Measurements from ENCODE around the gene RNASE9. TPM values are rescaled to one million over a fixed set of nuclear protein-coding genes. Genes with fewer than 3 reads are reported as not detected.

The RNASE9 gene
- total and polyA plus RNA-seq, 2 of the 4 experiments (the other 2 are of a cell fraction), result not detected

GRCh38 chr14:20608383-20609110 lies 47.7 kb upstream of the RNASE9 start:
- no peak overlapping the region for H2BK5ac ChIP-seq (ENCODE audit: low read depth, low read length, poor library complexity, severe bottlenecking)
- no peak overlapping the region for H3K27ac ChIP-seq (ENCODE audit: insufficient read depth, low read length)
- H2AFZ ChIP-seq (replicated peaks; ENCODE audit: low read length, poor library complexity), result no peak overlapping the region
- POLR2A ChIA-PET (ENCODE audit: unreplicated experiment), result no interaction called here
- H3K4ac ChIP-seq (ENCODE audit: low read depth, low read length), result no peak overlapping the region
- H3K14ac ChIP-seq (replicated peaks; ENCODE audit: low read depth, low read length), result no peak overlapping the region
- ATAC-seq (ENCODE audit: low read depth) (no peak), DNase-seq (no peak)
- H3K36me3 ChIP-seq (ENCODE audit: control insufficient read depth, insufficient read depth, low read length), result no peaks in the 10 kb centered on the region
- H3K4me1 ChIP-seq (ENCODE audit: control insufficient read depth, insufficient read depth, low read length), result no peaks in the 10 kb centered on the region
- no peak overlapping the region for H2AK5ac ChIP-seq (ENCODE audit: low read depth, low read length)
- no CpG with 5 or more reads among the region's 7 CpGs for WGBS, 2 experiments (ENCODE audit: extremely low coverage in 2 of 2, insufficient read length in 1 of 2)
- H3K4me3 ChIP-seq (ENCODE audit: insufficient read depth, low read depth, low read length), result no peak overlapping the region
- H4K5ac ChIP-seq (ENCODE audit: low read depth, low read length), result no peak overlapping the region
- no peak overlapping the region for H2BK20ac ChIP-seq (ENCODE audit: low read depth, low read length)
- peaks cover 11% of the 10 kb centered on the region for H4K20me1 ChIP-seq (ENCODE audit: insufficient read depth, low read length)
- dilution Hi-C loops (cut with HindIII; ENCODE audit: low sequenced_read_pairs, unreplicated experiment) (no loop called here), in situ Hi-C loops (cut with MboI; ENCODE audit: low sequenced_read_pairs) (no loop called here), intact Hi-C loops (cut with micrococcal nuclease) (loop anchor here (1.0 to 2.0 kb wide), 6 partner anchors 78 to 363 kb away; no protein-coding TSS in a partner anchor)
- no peak overlapping the region for H3K56ac ChIP-seq (ENCODE audit: extremely low read depth, insufficient read depth, low read length)
- no peaks in the 10 kb centered on the region for H3K27me3 ChIP-seq (ENCODE audit: control insufficient read depth, insufficient read depth, low read length)
- no peaks in the 10 kb centered on the region for H3K9me3 ChIP-seq (ENCODE audit: control insufficient read depth, insufficient read depth, low read length)
- no peak overlapping the region for H2AK9ac ChIP-seq (replicated peaks; ENCODE audit: low read depth, low read length, poor library complexity)
- no peak overlapping the region for H2BK120ac ChIP-seq (ENCODE audit: low read depth, low read length)
- no peak overlapping the region for H4K8ac ChIP-seq (ENCODE audit: low read depth in 2 of 2, low read length in 2 of 2)
- H3K79me1 ChIP-seq (ENCODE audit: low read depth in 1 of 2, low read length in 2 of 2), result no peaks in the 10 kb centered on the region
- H4K91ac ChIP-seq (ENCODE audit: insufficient read depth, low read depth, low read length), result no peak overlapping the region
- H3K23ac ChIP-seq (ENCODE audit: low read depth, low read length), result no peak overlapping the region
- H2BK15ac ChIP-seq (ENCODE audit: low read depth, low read length), result no peak overlapping the region
- CTCF ChIA-PET, result interaction anchor here (0.7 to 2.4 kb wide), 5 partner anchors 22 to 193 kb away, joined by 3 to 15 read pairs (median 4); no protein-coding TSS in a partner anchor
- H3K18ac ChIP-seq (ENCODE audit: low read depth, low read length), result no peak overlapping the region
- TF ChIP-seq RFX5 (IDR thresholded peaks at IDR 0.05; ENCODE audit: low read depth, low read length), result no peak
- no peaks in the 10 kb centered on the region for H3K9me1 ChIP-seq (ENCODE audit: insufficient read depth, low read length)
- BruUV-seq (replicated peaks), result no TSS peak
- no peak overlapping the region for H3K4me2 ChIP-seq (ENCODE audit: low read depth, low read length)
- H3K9ac ChIP-seq (ENCODE audit: low read depth, low read length), result no peak overlapping the region
